Calu3 (cell line): ENCODE data around the gene AKIP1. TPM values are rescaled to one million over a fixed set of nuclear protein-coding genes. Genes with fewer than 3 reads are reported as not detected.

Experiments
- BruUV-seq: library from RNA; stranded (reverse); fragments of 400-500 nt; replicated peaks from 2 replicates; lab custom pipeline; 2021; lab: Mats Ljungman, UMichigan
- CTCF ChIA-PET: fragments of 300-600 bp; sonication (Branson Sonifier 250); formaldehyde crosslinking; loops from one replicate; lab custom pipeline; 2022; ENCODE audit warnings: antibody characterized with exemption; lab: Charles Lee
- DNase-seq: peaks from one replicate; pipeline ENCODE4 v3.0.0; 2022
- H3K27ac Mint-ChIP-seq: one replicate; pipeline ENCODE4 v1.8.0; 2022; ENCODE audit warnings: mixed read lengths; ENCODE audit not compliant: unreplicated experiment
- H3K27me3 Mint-ChIP-seq: one replicate; pipeline ENCODE4 v1.8.0; 2022; ENCODE audit warnings: mixed read lengths; ENCODE audit not compliant: unreplicated experiment
- H3K36me3 Mint-ChIP-seq: one replicate; pipeline ENCODE4 v1.8.0; 2022; ENCODE audit warnings: mild to moderate bottlenecking, moderate library complexity, mixed read lengths; ENCODE audit not compliant: insufficient read depth, unreplicated experiment
- H3K4me1 Mint-ChIP-seq: one replicate; pipeline ENCODE4 v1.8.0; 2022; ENCODE audit warnings: mild to moderate bottlenecking, low read depth, mixed read lengths; ENCODE audit not compliant: unreplicated experiment
- H3K4me3 Mint-ChIP-seq: one replicate; pipeline ENCODE4 v1.8.0; 2022; ENCODE audit warnings: mild to moderate bottlenecking, low read depth, moderate library complexity, mixed read lengths; ENCODE audit not compliant: unreplicated experiment
- H3K9me3 Mint-ChIP-seq: one replicate; pipeline ENCODE4 v1.8.0; 2022; ENCODE audit warnings: low read depth, mixed read lengths; ENCODE audit not compliant: unreplicated experiment
- intact Hi-C: fragments of 100-400 bp; cut with micrococcal nuclease; formaldehyde crosslinking; loops from one replicate; pipeline ENCODE4 v1.10.0; 2022; ENCODE audit not compliant: unreplicated experiment
- total RNA-seq: library from RNA; stranded (reverse); gene quantifications from 2 replicates; pipeline ENCODE4 v1.2.3, GENCODE V29; 2022
- TF ChIP-seq, protein P1 (sequence below): fragments of 200-600 bp; IDR thresholded peaks from one replicate; pipeline ENCODE4 v1.8.0; 2022; ENCODE audit warnings: antibody characterized with exemption; ENCODE audit not compliant: unreplicated experiment

The AKIP1 gene
- total RNA-seq, 1 experiment from 2014 or later, result 23.0 TPM

DNA sequence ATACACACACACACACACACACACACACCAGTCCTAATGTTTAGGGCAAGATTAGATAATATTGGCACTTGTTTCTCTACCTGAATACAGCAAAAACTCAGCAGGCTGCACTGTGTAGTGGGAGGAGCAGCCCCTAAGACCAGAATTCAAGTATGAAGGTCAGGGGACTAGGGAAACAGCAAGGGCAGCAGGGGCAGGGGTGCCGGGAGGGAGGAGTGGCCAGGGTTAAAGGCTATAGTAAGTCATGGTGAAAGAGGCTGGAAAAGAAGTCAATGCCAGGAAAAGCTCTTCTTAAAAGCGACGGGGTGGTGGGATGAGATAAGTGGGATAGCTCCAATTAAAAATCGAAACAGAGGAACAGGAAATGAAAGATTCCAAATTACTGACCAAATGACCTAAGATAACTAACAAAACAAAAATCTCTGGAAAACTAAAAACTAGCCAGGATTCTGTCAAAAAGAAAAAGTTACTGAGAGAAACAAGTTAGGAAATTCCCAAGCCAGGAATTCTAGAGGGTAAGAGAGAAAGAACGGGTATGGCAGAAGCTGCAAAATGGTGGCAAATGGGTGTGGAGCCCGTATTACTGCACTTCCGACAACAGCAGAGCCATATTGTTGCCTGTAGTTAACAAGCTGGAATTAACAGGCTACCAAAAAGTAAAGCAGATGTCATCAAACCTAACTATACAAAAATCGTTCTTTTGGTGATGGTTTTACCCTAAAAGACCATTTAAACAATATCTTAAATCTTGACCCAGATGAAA is 30.5 kb downstream of the AKIP1 start:
- Mint-ChIP-seq H3K4me1 (no peaks in the 10 kb centered on the region), H3K27me3 (peaks cover 18% of the 10 kb centered on the region), H3K36me3 (no peaks in the 10 kb centered on the region), H3K9me3 (no peaks in the 10 kb centered on the region), H3K27ac (no peak overlapping the region), H3K4me3 (no peak overlapping the region)
- no TSS peak for BruUV-seq
- intact Hi-C loops, result no loop called here
- TF ChIP-seq, protein P1, sequence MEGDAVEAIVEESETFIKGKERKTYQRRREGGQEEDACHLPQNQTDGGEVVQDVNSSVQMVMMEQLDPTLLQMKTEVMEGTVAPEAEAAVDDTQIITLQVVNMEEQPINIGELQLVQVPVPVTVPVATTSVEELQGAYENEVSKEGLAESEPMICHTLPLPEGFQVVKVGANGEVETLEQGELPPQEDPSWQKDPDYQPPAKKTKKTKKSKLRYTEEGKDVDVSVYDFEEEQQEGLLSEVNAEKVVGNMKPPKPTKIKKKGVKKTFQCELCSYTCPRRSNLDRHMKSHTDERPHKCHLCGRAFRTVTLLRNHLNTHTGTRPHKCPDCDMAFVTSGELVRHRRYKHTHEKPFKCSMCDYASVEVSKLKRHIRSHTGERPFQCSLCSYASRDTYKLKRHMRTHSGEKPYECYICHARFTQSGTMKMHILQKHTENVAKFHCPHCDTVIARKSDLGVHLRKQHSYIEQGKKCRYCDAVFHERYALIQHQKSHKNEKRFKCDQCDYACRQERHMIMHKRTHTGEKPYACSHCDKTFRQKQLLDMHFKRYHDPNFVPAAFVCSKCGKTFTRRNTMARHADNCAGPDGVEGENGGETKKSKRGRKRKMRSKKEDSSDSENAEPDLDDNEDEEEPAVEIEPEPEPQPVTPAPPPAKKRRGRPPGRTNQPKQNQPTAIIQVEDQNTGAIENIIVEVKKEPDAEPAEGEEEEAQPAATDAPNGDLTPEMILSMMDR, result no peak
- CTCF ChIA-PET, result no interaction called here
- no peak for DNase-seq

DNA sequence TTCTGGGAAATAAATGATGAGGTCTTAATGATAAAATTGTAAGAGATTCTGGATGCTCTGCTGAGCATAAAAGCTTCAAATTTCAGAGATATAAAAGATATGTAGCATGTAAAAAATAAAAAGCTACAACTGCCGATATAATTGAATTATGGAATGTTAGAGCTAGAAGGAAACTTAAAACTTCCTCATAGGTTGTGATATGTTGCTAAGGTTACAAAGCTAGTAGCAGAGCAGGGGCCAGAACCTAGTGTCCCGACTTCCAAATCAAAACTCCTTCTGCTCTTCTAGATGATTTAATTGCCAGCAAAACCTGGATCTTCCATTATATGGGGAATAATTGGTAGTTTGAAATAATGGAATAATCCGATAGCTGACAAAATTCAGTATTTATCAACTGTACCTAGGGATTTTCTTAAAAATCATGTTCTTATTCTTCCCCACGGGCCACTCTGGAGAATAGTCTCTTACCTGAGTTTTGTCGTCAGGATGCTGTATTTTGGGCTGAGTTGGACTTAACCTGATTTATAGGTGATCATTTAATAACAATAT is 31.6 kb downstream of the AKIP1 start, which contains the start of gene ASCL3:
ASCL3 (minus strand) TSS at position 499 of the 549 bp plus-strand sequence. CDS start 4,855 bp downstream, outside the sequence.
- H3K4me3 Mint-ChIP-seq, result no peak within 1 kb of the TSS
- no peaks in the 10 kb centered on the region for H3K4me1 Mint-ChIP-seq
- no peaks in the 10 kb centered on the region for H3K36me3 Mint-ChIP-seq
- H3K27ac Mint-ChIP-seq, result no peak within 1 kb of the TSS
- peaks cover 18% of the 10 kb centered on the region for H3K27me3 Mint-ChIP-seq
- CTCF ChIA-PET, result interaction anchor here (0.6 kb wide), 1 partner anchor 404 kb away, joined by 3 read pairs; no protein-coding TSS in a partner anchor
- TF ChIP-seq, protein P1, result no peak
- no TSS peak for BruUV-seq
- intact Hi-C loops, result no loop called here
- no peaks in the 10 kb centered on the region for H3K9me3 Mint-ChIP-seq
- DNase-seq, result no peak

DNA sequence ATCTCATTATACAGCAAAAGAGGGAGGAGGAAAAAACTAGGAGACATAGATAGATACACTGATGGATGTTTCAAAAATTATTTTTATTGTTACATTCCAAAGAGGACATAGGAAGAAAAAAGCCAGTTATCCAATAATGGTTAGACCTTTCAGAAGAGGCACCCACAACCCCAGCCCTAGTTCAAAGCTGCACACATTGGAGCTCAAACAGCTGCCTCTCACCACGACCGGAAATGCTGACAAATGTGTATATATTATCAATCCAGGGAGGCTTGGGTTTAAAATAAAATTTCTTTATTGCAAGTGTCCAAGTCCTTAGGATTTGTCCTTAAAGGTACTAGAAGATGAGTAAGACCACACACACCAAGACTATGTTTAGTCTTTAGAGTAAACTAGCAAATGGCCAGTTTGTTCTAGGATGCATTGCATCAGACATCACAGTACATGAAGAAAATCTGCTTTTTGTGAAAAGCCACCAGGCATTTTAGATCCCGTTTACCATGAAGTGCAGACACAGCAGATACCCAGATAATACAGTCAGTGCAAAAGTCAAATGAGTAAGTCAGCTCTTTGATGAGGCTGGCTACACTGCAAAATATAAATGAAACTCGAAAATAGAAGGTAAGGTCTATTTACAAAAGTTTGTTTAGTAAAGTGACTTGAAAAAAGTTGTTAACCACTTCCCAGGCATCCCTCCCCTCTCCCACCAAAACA is 36.4 kb downstream of the AKIP1 start:
- H3K4me3 Mint-ChIP-seq, result no peak overlapping the region
- CTCF ChIA-PET, result no interaction called here
- peaks cover 7% of the 10 kb centered on the region for H3K36me3 Mint-ChIP-seq
- no peaks in the 10 kb centered on the region for H3K4me1 Mint-ChIP-seq
- intact Hi-C loops, result no loop called here
- H3K27ac Mint-ChIP-seq, result no peak overlapping the region
- no peaks in the 10 kb centered on the region for H3K27me3 Mint-ChIP-seq
- TSS peak; percentile 48 for BruUV-seq
- TF ChIP-seq, protein P1, result no peak
- no peaks in the 10 kb centered on the region for H3K9me3 Mint-ChIP-seq
- no peak for DNase-seq

DNA sequence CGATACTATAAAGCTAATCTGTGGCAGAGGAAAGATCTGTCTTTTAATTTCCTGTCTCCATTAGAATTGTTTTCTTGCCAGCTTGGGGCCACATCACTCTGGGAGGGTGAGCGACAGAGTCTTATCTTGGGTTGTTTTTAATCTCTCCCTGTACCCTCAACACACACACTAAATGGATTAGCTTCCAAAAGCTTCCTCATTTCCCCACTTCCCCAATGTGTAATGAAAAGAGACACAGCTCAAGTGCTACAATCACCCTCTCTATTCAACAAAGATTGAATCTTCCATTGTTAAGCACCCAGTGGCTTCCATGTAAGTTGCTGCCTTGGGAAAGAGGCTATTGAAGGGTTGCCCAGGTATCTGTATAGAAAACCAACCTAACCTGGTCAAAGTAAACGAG is 37.9 kb downstream of the AKIP1 start:
- H3K9me3 Mint-ChIP-seq, result no peaks in the 10 kb centered on the region
- H3K27ac Mint-ChIP-seq, result no peak overlapping the region
- no peaks in the 10 kb centered on the region for H3K4me1 Mint-ChIP-seq
- BruUV-seq, result no TSS peak
- intact Hi-C loops, result no loop called here
- H3K4me3 Mint-ChIP-seq, result no peak overlapping the region
- no peaks in the 10 kb centered on the region for H3K27me3 Mint-ChIP-seq
- H3K36me3 Mint-ChIP-seq, result peaks cover 7% of the 10 kb centered on the region
- DNase-seq, result no peak
- TF ChIP-seq, protein P1, result no peak
- CTCF ChIA-PET, result no interaction called here
